HG02885 (cell line): ENCODE data around the gene RPS5.
A peak's percentile ranks its signal among the peaks of the same experiment; 100 is the strongest.

Source experiments
- ATAC-seq: cut with Tn5 transposase; IDR thresholded peaks from one replicate; pipeline ENCODE4 v1.9.1; 2021; ENCODE audit warnings: mild to moderate bottlenecking; ENCODE audit not compliant: unreplicated experiment, poor library complexity

Gene RPS5

DNA sequence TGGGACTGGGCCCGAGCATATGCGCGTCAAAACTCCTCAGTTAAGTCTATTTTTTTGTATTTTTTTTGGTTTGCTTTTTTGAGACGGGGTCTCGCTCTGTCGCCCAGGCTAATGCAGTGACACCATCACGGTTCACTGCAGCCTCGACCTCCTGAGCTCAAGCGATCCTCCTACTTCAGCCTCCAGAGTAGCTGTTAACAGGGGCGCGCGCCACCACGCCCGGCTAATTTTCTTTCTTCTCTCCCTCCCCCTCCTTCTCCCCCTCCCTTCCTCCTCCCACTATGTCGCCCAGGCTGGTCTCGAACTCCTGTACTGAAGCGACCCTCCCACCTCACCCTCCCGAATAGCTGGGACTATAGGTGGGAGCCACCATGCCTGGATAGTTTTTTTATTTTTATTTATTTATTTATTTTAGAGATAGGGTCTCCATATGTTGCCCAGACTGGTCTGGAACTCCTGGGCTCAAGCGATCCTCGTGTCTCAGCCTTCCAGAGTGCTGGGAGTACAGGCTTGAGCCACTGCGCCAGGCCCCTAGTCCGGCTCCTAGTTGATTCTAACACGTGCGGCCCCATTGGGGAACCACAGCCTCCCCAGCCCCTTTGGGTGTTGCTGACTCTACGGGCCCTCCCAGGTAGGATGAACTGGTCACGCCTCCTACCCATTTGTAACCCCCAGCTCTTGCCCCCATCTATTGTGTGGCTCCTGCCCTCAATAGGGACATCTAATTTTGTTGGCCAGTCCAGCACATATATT lies 5.4 kb upstream of the RPS5 start:
- no peak for ATAC-seq

DNA sequence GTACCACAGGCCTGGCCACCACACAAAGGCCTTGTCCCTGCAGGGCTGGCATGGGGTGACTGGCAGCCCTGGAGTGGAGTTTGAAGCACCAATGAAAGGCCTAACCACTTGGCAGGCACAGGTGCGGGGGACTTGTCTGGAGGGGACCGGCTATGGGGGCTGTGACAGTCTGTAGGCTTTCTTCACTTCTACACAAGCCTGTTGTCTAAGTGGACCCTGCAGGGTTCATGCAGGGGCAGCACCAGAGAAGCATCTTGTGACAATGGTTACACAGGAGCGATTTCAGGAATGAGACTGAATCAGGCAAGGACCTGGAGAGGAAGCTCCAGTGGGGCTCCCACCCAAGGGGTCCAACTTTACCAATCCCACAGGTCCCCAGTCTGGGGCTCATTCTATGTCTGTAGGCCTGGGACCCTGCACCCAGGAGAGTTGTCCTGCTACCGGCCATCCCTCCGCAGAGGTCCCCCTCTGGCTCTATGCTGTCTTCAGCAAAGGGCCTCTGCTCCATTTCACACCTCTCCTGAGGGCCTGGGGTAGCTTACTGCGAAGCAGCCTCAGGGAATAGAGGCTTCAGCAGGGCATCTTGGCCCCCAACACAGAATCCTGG lies 4.0 kb upstream of the RPS5 start:
- ATAC-seq = no peak

DNA sequence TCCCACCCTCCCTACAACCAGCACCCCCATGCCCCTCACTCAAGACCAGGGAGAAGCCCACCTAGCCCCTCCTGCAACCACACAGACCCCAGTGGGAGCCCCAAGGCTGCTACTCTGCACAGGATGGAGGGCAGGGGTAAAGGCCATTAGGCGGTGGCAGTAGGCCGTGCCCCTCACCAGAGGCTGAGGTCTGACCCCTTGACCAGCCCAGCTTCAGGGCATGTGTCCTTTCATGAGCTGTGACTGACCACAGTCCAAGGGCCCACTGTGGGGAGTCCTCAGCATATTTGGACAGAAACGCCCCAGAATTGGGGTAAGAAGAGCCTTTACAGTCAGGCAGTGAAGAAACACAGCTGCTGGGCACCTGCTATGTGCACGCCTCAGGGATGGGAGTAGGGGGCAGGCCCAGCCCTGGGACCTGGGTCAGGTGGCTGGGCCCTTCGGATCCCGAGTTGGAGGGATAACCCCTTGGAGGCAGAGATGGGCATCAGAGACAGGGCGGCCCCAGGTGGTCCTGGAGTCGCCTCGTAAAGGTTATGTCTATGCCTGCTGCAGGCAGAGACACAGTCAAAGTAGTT lies 1.7 kb upstream of the RPS5 start:
- no peak for ATAC-seq

DNA sequence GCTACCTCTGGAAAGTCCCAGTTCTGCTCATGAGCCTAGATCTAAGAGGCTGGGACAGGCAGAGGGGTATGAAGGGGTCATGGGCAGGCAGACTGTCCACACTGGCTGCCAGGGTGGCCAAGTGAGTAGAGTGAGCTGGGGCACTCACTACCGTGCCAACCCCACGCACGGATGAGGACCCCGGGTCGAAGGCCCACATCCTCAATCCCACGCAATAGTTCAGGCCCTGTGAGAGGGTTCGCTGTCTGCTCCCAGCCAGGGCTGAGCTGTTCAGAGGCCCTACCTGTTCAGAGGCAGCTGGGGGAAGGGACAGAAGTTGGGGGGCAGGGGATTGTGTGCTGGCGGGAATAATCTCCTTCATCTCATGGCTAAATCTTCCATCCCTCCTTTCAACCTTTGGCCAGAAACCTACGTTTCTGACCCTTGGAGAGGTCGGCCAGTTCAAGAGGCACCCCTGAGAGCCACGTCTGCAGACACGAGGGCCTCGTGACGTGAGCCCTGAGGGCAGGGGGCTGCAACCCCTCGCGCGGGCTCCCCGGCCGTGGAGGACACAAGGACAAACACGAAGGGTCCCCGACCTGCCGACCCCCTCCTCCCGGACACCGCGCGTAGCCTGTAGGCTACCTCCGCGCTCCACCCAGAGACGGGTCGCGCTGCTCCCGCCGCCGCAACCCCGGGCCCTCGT lies 1.0 kb upstream of the RPS5 start:
- peak; percentile 12 for ATAC-seq

DNA sequence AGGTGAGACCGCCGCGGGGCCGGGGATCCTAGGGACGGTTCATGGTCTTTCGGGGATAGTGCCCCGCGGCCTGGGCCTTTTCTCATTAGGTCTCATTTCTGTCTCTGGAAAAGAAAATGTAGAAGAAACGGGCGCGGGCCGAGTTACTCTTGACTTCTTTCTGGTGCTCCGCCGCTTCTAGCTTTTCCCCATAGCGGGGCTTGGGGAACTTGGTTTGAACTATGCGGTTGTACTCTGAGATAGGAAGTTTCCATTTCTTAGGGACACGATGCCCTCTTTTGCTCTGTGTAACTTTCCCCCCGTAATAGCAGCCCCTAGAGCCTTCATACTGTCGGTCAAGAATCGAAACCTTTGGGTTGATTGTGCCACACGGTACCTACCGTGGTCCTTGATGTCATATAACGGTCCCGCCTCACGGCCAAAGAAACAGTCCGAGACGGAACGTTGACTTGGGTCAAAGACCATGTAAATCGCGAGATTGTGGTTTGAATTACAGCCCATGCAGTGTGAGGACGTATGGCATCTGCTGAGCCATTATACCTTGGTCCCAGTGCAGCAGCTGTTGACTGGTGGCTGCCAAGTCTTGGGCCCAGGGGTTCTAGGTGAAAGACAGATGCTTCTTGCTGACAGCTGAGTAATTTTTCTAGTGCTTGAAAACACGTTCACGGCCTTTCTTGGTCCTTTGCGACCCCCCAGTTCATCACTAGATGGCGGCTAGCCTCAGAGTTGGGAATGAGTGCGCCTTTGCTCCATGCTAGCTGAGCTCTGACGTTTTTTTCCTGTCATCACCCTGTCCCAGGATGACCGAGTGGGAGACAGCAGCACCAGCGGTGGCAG lies 487 bp downstream of the RPS5 start:
- ATAC-seq = no peak

DNA sequence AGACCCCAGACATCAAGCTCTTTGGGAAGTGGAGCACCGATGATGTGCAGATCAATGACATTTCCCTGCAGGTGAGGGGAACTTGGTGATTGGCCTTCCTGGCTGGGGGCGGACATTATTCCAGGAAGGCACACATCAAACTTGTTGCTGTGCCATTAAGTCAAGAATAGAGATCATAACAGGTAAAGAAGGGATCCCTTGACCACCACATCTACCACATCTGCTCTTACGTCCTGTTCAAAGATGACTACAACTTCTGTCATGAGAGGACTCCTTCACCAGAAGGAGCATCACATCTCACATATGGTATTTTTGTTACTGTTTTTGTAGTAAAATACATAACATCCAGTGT lies 1.1 kb downstream of the RPS5 start:
- ATAC-seq = no peak

DNA sequence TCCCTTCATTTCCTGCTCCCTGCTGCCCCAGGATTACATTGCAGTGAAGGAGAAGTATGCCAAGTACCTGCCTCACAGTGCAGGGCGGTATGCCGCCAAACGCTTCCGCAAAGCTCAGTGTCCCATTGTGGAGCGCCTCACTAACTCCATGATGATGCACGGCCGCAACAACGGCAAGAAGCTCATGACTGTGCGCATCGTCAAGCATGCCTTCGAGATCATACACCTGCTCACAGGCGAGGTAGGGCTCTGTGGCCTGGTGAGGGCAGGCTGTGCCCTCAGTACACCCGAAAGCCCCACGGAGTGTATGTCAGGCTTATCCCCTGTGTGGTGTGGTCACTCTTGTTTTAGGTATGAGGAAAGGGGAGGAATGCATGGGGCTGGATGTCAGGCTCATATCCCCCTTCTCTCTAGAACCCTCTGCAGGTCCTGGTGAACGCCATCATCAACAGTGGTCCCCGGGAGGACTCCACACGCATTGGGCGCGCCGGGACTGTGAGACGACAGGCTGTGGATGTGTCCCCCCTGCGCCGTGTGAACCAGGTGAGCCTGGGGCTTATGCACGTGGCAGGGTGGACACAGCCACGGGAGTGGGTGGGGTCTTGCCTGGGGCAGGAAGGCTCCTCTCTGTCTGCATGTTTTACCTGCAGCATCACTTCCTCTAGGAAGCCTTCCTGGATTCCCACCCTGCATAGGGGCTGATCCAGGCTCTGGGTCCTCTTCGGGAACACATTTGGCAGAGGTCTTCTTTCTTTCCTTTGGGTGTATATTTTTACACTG lies 6.1 kb downstream of the RPS5 start:
- no peak for ATAC-seq

DNA sequence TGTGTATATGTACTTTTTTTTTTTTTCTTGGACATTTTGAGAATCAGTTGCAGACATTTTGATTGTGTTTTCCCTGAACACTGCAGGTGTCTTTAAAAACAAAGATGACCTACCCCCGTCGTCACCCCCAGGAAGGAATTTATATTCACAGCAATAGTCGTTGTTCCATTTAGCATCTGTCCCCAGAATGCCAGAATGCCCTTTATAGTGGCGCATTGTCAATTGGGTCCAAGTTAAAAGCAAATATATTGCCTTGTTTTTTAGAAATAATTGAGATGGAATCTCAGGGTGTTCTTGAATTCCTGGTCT lies 6.6 kb downstream of the RPS5 start:
- ATAC-seq = no peak

DNA sequence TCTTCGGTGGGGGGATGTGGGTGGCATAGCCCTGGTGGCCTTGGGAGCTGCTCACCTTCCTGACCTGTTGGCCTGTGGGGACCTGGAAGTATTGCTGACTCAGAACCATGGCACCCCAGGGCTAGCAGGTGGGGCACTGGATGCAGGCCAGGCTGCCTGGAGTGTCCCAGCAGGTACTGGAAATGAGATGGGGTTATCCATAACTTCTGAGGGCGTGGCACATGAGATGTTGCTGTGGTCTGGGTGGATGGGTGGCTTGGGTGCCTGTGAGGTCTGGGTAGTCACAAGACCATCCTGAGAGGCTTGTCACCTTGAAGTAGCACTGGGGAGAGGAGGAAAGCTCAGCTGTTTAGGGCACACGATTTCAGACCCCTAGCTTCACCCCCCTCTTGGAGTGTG lies 7.8 kb downstream of the RPS5 start:
- ATAC-seq = no peak

DNA sequence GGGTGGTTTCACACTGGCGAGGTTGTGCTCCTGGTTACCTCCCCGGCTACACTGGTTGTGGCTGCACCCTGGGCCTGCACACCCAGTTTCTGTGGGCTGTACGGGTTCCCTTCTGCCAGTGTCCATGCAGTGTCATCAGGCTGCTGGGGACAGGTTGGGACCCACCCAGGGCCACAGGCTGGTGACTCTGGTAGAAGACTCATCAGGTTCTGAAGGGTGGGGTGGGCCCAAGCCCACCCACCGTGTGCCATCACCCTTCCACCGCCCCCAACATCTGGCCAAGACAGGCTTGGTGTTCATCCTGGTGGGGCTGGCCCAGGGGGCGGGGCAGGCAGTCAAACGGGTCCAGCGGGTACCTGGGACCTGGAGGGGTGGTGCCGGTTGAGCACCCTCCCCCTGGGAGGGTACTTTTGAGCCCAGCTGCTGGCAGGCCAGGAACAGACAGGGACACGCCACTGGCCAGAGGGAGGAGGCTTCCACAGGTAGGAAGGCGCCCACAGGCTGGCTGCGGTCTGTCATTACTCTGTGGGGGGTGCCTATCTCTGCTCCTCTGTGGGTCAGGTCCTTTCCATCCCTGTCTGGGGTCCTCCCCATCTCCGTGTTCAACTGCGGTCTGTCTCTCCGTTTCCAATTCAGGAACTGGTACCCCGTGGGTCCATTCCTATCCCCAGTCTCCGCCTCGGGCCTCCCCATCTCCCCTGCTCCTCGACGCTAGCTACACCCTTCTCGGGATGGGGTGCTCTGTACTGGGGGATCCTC lies 8.3 kb downstream of the RPS5 start, which contains the start of gene RNF225:
RNF225 (plus strand) TSS at position 437 of the 759 bp plus-strand sequence. CDS start 434 bp downstream, outside the sequence.
- ATAC-seq = no peak

DNA sequence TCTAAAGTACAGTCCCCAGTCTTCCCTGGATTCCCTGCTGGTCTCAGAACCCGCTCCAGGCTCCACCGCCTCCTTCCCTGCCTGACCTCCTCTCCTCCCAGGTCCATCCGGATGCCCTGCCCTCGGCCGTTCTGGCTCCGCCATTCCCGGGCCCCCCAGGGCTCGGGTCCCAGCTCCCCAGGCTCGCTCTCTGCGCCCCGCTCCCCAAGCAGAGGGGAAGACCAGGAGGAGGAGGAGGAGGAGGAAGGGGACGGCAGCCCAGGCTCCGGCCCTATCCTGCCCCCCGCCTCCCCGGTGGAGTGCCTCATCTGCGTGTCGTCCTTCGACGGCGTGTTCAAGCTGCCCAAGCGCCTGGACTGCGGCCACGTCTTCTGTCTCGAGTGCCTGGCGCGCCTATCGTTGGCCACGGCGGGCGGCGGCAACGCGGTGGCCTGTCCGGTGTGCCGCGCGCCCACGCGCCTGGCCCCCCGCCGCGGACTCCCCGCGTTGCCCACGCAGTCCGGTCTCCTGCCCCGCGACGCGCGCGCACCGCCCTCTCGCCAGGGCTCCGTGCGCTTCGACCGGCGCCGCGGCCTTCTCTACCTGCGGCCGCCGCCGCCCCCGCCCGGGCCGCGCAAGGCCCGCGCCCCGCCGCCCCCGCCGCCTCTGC lies 9.0 kb downstream of the RPS5 start:
- ATAC-seq = no peak

DNA sequence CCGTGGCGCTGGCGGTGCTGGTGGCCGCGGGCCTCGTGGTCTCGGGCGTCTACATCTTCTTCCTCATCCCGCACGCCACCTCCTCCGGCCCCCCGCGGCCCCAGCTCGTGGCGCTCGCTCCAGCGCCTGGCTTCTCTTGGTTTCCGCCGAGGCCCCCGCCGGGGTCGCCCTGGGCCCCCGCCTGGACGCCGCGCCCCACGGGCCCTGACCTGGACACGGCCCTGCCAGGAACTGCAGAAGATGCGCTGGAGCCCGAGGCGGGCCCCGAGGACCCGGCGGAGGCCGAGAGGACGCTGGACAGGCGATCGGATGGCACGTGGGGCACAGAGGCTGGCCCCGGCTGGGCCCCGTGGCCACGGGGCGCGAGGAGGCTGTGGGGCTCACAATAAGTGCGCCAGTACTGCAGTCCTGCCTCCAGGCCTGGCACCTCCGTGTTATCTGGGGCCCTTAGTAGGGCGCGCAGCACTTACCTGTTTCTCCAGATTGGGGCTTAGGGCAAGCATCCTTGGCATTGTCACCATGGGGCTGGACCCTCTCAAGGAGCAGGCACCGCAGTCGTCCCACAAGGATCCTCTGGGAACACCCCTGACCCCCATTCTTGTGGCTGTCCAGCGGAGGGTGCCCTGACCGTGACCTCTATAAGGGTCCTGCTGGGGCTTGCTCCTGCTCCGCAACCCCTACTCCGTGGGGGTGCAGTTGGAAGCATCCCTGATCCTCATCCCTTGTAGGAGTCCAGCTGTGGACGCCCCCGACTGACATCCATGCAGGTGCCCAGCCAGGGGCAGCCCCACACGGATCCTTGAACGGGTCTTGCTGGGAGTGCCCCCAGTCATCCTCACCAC lies 9.8 kb downstream of the RPS5 start:
- no peak for ATAC-seq

DNA sequence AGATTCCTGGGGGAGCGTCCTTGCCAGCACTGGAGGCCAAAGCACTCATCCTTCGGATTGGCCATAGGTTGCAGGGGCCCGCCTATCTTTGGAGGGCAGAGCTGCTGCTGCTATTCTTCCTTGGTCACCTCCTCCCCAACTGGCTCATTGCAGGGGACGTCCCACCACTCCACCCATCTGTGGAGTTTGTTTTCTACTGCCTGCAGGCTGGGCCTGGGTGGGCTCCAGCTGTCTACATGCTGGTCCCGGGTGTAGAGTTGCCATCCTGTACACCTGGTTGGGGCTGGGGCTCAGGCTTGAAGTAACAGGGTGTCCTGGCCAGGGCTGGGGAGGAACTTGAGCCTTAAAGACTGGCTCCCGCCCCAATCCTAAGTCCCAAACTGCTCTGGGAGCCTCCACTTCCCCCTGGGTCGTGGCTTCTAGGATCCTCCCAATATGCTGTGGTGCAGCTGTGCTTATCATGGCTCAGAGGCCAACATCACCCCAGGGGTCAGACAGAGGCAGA lies 10.5 kb downstream of the RPS5 start:
- ATAC-seq = no peak

DNA sequence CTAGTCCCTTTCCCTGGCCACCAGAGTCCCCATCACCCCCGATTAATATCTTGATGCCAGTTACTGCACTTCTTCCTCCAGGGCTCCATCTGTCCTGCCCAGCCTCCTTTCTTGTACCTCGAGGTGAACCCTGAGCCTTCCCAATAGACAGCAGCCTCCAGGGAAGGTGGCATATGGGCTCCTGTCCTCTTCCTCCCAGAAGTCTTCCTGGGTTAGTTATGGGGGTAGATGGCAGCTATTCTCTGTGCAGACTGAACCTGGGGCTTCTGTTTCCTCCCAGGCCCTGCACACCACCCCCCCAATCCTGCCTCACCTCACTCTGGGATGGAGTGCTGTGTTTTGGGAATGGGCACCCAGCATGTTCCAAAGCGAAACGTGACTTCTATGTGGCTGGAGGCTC lies 11.0 kb downstream of the RPS5 start:
- no peak for ATAC-seq

DNA sequence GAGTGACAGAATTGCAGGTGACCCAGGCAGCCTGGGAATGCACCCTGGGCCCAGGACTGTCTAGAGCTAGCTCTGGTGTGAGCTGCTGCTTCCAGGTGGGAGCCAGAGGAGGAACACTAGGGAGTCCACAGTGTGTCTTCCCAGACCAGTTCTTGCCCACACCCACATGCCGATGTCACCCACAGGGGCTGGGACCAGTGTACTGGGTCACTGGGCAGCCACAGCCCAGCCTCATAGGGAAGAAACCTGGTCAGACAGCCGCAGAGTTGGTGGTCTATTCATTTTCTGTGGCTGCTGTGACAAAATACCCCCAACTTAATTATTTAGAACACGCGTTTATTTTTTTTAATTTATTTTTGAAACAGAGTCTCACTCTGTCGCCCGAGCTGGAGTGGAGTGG lies 11.5 kb downstream of the RPS5 start:
- no peak for ATAC-seq

DNA sequence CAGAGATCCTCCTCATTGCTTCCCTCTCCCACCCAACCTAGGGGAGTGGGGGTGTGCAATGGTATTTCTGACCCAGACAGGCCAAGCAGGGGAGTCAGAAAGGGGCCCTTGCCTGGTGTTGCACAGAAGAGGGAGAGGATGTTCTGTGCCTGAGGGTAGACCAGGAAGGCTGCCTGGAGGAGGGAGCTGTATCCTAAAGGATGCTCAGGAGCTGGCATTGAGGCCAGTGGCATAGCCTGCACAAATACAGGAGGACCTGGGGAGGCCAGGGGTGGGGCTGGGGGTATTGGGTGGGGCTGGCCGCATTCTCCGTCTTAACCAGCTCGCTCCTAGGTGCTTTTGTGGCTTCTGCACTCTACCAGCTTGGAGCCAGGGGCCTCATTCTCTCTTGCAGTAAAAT lies 12.8 kb downstream of the RPS5 start:
- ATAC-seq = no peak

DNA sequence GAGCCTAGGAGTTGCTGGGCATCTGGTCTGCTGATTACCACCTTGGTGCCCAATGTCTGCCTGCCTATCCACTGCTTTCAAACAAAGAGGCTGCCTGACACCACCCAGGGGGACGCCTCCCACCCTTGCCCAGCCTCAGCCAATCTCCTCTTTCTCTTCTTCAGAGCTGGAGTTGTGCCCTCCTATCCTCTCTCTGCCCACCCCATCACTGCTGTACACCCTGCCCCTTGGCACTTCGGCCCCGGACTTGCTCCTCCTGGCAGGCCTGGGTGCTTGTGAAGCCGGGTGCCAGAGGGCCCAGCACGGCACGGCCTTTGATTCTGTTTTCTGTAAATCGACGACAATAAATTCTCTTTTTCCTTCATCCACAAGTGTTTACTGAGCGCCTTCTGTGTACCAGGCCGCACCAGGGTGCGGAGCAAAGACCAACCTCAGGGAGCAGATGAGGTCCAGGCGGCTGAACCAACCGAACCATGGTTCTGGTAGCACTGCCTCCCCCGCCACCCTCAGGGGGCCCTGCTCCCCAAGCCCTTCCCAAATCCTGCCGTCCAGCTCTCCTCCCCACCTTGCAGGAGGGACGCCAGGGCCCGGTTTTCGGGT lies 13.3 kb downstream of the RPS5 start:
- no peak for ATAC-seq
